Measurements from ENCODE around the gene LIMS1. TPM values are rescaled to one million over a fixed set of nuclear protein-coding genes. Genes with fewer than 3 reads are reported as not detected.
"Not testable (repeated sequence)": the region's sequence is repeated elsewhere in the genome, so short reads cannot be mapped to it uniquely, and the experiment has no call there.

LIMS1 gene
- total RNA-seq, 1 experiment from 2014 or later: 70.9 TPM

GRCh38 chr2:108701806-108702205 lies 167.5 kb downstream of the LIMS1 start:
- H3K4me1 Mint-ChIP-seq (ENCODE audit: insufficient read depth, unreplicated experiment): no peaks in the 10 kb centered on the region
- TF ChIP-seq CTCF (IDR thresholded peaks at IDR 0.05; ENCODE audit: unreplicated experiment): no peak
- POLR2A ChIA-PET: no interaction called here
- peaks cover 14% of the 10 kb centered on the region for H3K36me3 Mint-ChIP-seq (ENCODE audit: insufficient read depth, unreplicated experiment)
- no peaks in the 10 kb centered on the region for H3K27me3 Mint-ChIP-seq (ENCODE audit: insufficient read depth, unreplicated experiment)
- H3K4me3 Mint-ChIP-seq (ENCODE audit: unreplicated experiment): no peak overlapping the region
- CTCF ChIA-PET: no interaction called here
- H3K9me3 Mint-ChIP-seq (ENCODE audit: unreplicated experiment): no peaks in the 10 kb centered on the region
- intact Hi-C loops (cut with micrococcal nuclease): no loop called here
- DNase-seq (ENCODE audit: unreplicated experiment): no peak
- H3K27ac Mint-ChIP-seq (ENCODE audit: low read depth, unreplicated experiment): no peak overlapping the region
- BruUV-seq (replicated peaks): no TSS peak

DNA sequence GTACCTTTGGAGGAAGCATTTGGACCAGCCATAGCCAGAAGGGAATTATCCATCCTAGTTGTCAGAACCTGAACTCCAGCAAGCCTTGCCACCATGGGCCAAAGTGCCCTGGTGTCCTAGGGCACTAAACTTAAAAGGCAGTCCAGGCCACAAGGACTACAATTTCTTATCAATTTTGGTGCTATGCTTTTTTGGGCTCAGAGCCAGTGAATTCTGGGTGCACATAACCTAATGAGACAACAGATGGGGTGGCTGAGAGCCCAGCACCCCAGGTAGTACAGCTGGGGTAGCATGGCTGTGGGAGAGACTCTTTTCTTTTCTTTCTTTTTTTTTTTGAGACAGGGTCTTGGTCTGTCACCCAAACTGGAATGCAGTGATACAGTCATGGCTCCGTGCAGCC lies 170.6 kb downstream of the LIMS1 start:
- H3K27ac Mint-ChIP-seq (ENCODE audit: low read depth, unreplicated experiment): no peak overlapping the region
- no TSS peak for BruUV-seq (replicated peaks)
- no peak overlapping the region for H3K4me3 Mint-ChIP-seq (ENCODE audit: unreplicated experiment)
- POLR2A ChIA-PET: no interaction called here
- CTCF ChIA-PET: no interaction called here
- H3K27me3 Mint-ChIP-seq (ENCODE audit: insufficient read depth, unreplicated experiment): no peaks in the 10 kb centered on the region
- DNase-seq (ENCODE audit: unreplicated experiment): no peak
- intact Hi-C loops (cut with micrococcal nuclease): no loop called here
- no peaks in the 10 kb centered on the region for H3K9me3 Mint-ChIP-seq (ENCODE audit: unreplicated experiment)
- H3K4me1 Mint-ChIP-seq (ENCODE audit: insufficient read depth, unreplicated experiment): no peaks in the 10 kb centered on the region
- TF ChIP-seq CTCF (IDR thresholded peaks at IDR 0.05; ENCODE audit: unreplicated experiment): no peak
- H3K36me3 Mint-ChIP-seq (ENCODE audit: insufficient read depth, unreplicated experiment): peaks cover 6% of the 10 kb centered on the region

GRCh38 chr2:108707300-108707699 lies 173.0 kb downstream of the LIMS1 start:
- BruUV-seq (replicated peaks): no TSS peak
- TF ChIP-seq CTCF (IDR thresholded peaks at IDR 0.05; ENCODE audit: unreplicated experiment): no peak
- no peak overlapping the region for H3K27ac Mint-ChIP-seq (ENCODE audit: low read depth, unreplicated experiment)
- H3K4me3 Mint-ChIP-seq (ENCODE audit: unreplicated experiment): no peak overlapping the region
- H3K27me3 Mint-ChIP-seq (ENCODE audit: insufficient read depth, unreplicated experiment): no peaks in the 10 kb centered on the region
- intact Hi-C loops (cut with micrococcal nuclease): no loop called here
- CTCF ChIA-PET: interaction anchor here (0.6 kb wide), 1 partner anchor 940 kb away, joined by 3 read pairs; no protein-coding TSS in a partner anchor
- peaks cover 3% of the 10 kb centered on the region for H3K36me3 Mint-ChIP-seq (ENCODE audit: insufficient read depth, unreplicated experiment)
- POLR2A ChIA-PET: interaction anchor here (0.9 kb wide), 1 partner anchor 12 kb away, joined by 3 read pairs; the partner anchor contains the start of gene RANBP2
- DNase-seq (ENCODE audit: unreplicated experiment): no peak
- no peaks in the 10 kb centered on the region for H3K4me1 Mint-ChIP-seq (ENCODE audit: insufficient read depth, unreplicated experiment)
- no peaks in the 10 kb centered on the region for H3K9me3 Mint-ChIP-seq (ENCODE audit: unreplicated experiment)

DNA sequence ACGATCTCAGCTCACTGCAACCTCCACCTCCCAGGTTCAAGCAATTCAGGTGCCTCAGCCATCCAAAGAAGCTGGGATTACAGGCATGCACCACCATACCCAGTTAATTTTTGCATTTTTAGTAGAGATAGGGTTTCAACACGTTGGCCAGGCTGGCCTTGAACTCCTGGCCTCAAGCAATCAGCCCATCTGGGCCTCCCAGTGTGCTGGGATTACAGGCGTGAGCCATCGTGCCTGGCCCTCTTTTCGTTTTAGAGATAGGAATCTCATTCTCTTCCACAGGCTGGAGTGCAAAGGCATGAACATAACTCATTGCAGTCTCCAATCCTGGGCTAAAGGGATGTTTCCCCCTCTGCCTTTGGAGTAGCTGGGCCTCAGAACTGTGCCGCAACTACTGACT lies 182.7 kb downstream of the LIMS1 start:
- H3K27me3 Mint-ChIP-seq (ENCODE audit: insufficient read depth, unreplicated experiment); H3K27ac Mint-ChIP-seq (ENCODE audit: low read depth, unreplicated experiment); CTCF ChIA-PET; H3K9me3 Mint-ChIP-seq (ENCODE audit: unreplicated experiment); DNase-seq (ENCODE audit: unreplicated experiment); H3K36me3 Mint-ChIP-seq (ENCODE audit: insufficient read depth, unreplicated experiment); H3K4me3 Mint-ChIP-seq (ENCODE audit: unreplicated experiment); BruUV-seq (replicated peaks); H3K4me1 Mint-ChIP-seq (ENCODE audit: insufficient read depth, unreplicated experiment): not testable (repeated sequence)
- POLR2A ChIA-PET: interaction anchor here (0.9 kb wide), 1 partner anchor 39 kb away, joined by 3 read pairs; no protein-coding TSS in a partner anchor
- intact Hi-C loops (cut with micrococcal nuclease): loop anchor here (5.0 kb wide), 1 partner anchor 35 kb away; no protein-coding TSS in a partner anchor

Data from MCF 10A (cell line).